HCT116 (cell line): ENCODE measurements around the gene JCHAIN. TPM values are rescaled to one million over a fixed set of nuclear protein-coding genes. Genes with fewer than 3 reads are reported as not detected.
"Not testable (repeated sequence)": the region's sequence is repeated elsewhere in the genome, so short reads cannot be mapped to it uniquely, and the experiment has no call there.

Source experiments
- ATAC-seq: fragments of 200-7000 bp; cut with Tn5 transposase; 2 replicates; pipeline ENCODE4 v1.9.1; 2020; ENCODE audit warnings: mild to moderate bottlenecking, moderate library complexity
- BruUV-seq: library from RNA; stranded (reverse); fragments of 400-500 nt; replicated peaks from 2 replicates; lab custom pipeline; 2021; lab: Mats Ljungman, UMichigan
- CTCF ChIA-PET: fragments of 300-600 bp; sonication (Branson Sonifier 250); formaldehyde crosslinking; loops from one replicate; lab custom pipeline; 2021; ENCODE audit warnings: antibody characterized with exemption; lab: Charles Lee
- POLR2A ChIA-PET: fragments of 300-600, 350-600 bp; sonication (Branson Sonifier 250); formaldehyde crosslinking; loops from one replicate; lab custom pipeline; 2021; ENCODE audit warnings: antibody characterized with exemption; lab: Charles Lee
- RAD21 ChIA-PET, 2 experiments: fragments of 300-600 bp; sonication (Branson Sonifier 250); formaldehyde crosslinking; loops; one replicate each; lab custom pipeline; 2023; ENCODE audit warnings: low total read pairs in 2 of 2; ENCODE audit not compliant: uncharacterized antibody in 2 of 2, unreplicated experiment in 2 of 2, low non-redundant PET in 1 of 2; lab: Charles Lee
- DNase-seq: peaks from one replicate; pipeline ENCODE4 v3.0.0-alpha.2; 2010; ENCODE audit warnings: low read depth, low spot score
- H2AFZ ChIP-seq: fragments of 200-600 bp; shearing (Covaris generic), sonication (generic); 2 replicates; pipeline ENCODE4 v1.6.1; 2017; ENCODE audit warnings: low read depth, mixed run types, mixed read lengths, antibody characterized with exemption, low read length; ENCODE audit not compliant: poor library complexity, severe bottlenecking
- H3K27ac ChIP-seq: 2 replicates; pipeline ENCODE4 v1.5.1; 2012; ENCODE audit warnings: low read depth, low read length
- H3K27me3 ChIP-seq: fragments of 200-600 bp; sonication (generic); 2 replicates; pipeline ENCODE4 v1.6.1; 2016; ENCODE audit warnings: mixed run types, low read length, mixed read lengths; ENCODE audit not compliant: insufficient read depth
- H3K36me3 ChIP-seq, 2 experiments: fragments of 200-500 bp in 1 of 2; fragments of 200-600 bp in 1 of 2; sonication (Bioruptor generic) in 1 of 2; sonication (generic) in 1 of 2; 2 replicates each; pipeline versions ENCODE4 v1.5.1 to v1.6.1; 2014 to 2016; ENCODE audit warnings: low read length in 2 of 2, inconsistent platforms in 1 of 2, mixed read lengths in 1 of 2, mixed run types in 1 of 2; ENCODE audit not compliant: insufficient read depth in 2 of 2, control insufficient read depth in 1 of 2
- H3K4me1 ChIP-seq, 2 experiments: fragments of 200-600 bp in 1 of 2; sonication (generic) in 1 of 2; 2 replicates each; pipeline versions ENCODE4 v1.5.1 to v1.6.1; 2012 to 2017; ENCODE audit warnings: low read length in 2 of 2, inconsistent platforms in 1 of 2, mild to moderate bottlenecking in 1 of 2, mixed read lengths in 1 of 2, mixed run types in 1 of 2, moderate library complexity in 1 of 2; ENCODE audit not compliant: insufficient read depth in 2 of 2, control insufficient read depth in 1 of 2
- H3K4me2 ChIP-seq: fragments of 200-600 bp; sonication (generic); 2 replicates; pipeline ENCODE4 v1.6.1; 2017; ENCODE audit warnings: mixed run types, low read length, mixed read lengths
- H3K4me3 ChIP-seq, 2 experiments: fragments of 200-600 bp in 1 of 2; sonication (generic) in 1 of 2; replicated peaks in 1 of 2; 2 replicates each; pipeline ENCODE4 v1.5.1; 2011 to 2016; ENCODE audit warnings: low read length in 2 of 2, control low read depth in 1 of 2, low read depth in 1 of 2, mild to moderate bottlenecking in 1 of 2, mixed read lengths in 1 of 2, mixed run types in 1 of 2
- H3K79me2 ChIP-seq: fragments of 200-600 bp; sonication (generic); 2 replicates; pipeline ENCODE4 v1.6.1; 2017; ENCODE audit warnings: mild to moderate bottlenecking, mixed run types, low read length, moderate library complexity, mixed read lengths; ENCODE audit not compliant: insufficient read depth
- H3K9ac ChIP-seq: fragments of 200-600 bp; sonication (generic); 2 replicates; pipeline ENCODE4 v1.6.1; 2016; ENCODE audit warnings: low read length, mixed read lengths
- H3K9me2 ChIP-seq: fragments of 200-600 bp; sonication (generic), shearing (Covaris generic); 2 replicates; pipeline ENCODE4 v1.6.1; 2017; ENCODE audit warnings: mixed run types, mild to moderate bottlenecking, moderate library complexity; ENCODE audit not compliant: insufficient read depth
- H3K9me3 ChIP-seq, 2 experiments: fragments of 200-500 bp in 1 of 2; fragments of 200-600 bp in 1 of 2; sonication (Bioruptor generic) in 1 of 2; sonication (generic) in 1 of 2; 2 replicates each; pipeline ENCODE4 v1.6.1; 2014 to 2017; ENCODE audit warnings: low read length in 2 of 2, mixed read lengths in 2 of 2, inconsistent platforms in 1 of 2, low read depth in 1 of 2, mild to moderate bottlenecking in 1 of 2, mixed run types in 1 of 2, moderate library complexity in 1 of 2; ENCODE audit not compliant: control insufficient read depth in 1 of 2, insufficient read depth in 1 of 2
- H4K20me1 ChIP-seq: fragments of 200-600 bp; sonication (generic), shearing (Covaris generic); 2 replicates; pipeline ENCODE4 v1.6.1; 2017; ENCODE audit warnings: mixed run types, mild to moderate bottlenecking, moderate library complexity; ENCODE audit not compliant: insufficient read depth
- CTCF ChIP-seq, 3 experiments: fragments of 200-600 bp in 1 of 3; sonication (generic) in 1 of 3; IDR thresholded peaks in 2 of 3; conservative IDR thresholded peaks in 1 of 3; 2 replicates each; pipeline ENCODE4 v1.5.1; 2012 to 2017; ENCODE audit warnings: low read depth in 2 of 3, low read length in 2 of 3, antibody characterized with exemption in 1 of 3, borderline replicate concordance in 1 of 3, control low read depth in 1 of 3, mild to moderate bottlenecking in 1 of 3, mixed read lengths in 1 of 3, mixed run types in 1 of 3, moderate library complexity in 1 of 3; ENCODE audit not compliant: insufficient read depth in 1 of 3
- POLR2AphosphoS5 ChIP-seq: IDR thresholded peaks from 2 replicates; pipeline ENCODE4 v1.6.1; 2011; ENCODE audit warnings: mild to moderate bottlenecking, low read depth, low read length, moderate library complexity
- RAD21 ChIP-seq: IDR thresholded peaks from 2 replicates; pipeline ENCODE4 v1.6.1; 2012; ENCODE audit warnings: low read depth, mild to moderate bottlenecking
- intact Hi-C: fragments of 100-400 bp; cut with micrococcal nuclease; formaldehyde crosslinking; loops from 2 replicates; pipeline ENCODE4 v1.10.0; 2022
- total RNA-seq: library from RNA; stranded (reverse); gene quantifications from one replicate; pipeline ENCODE4 v1.2.1, GENCODE V29; 2021; ENCODE audit not compliant: unreplicated experiment

The JCHAIN gene
- total RNA-seq, 1 experiment from 2014 or later = 0.79 TPM

DNA sequence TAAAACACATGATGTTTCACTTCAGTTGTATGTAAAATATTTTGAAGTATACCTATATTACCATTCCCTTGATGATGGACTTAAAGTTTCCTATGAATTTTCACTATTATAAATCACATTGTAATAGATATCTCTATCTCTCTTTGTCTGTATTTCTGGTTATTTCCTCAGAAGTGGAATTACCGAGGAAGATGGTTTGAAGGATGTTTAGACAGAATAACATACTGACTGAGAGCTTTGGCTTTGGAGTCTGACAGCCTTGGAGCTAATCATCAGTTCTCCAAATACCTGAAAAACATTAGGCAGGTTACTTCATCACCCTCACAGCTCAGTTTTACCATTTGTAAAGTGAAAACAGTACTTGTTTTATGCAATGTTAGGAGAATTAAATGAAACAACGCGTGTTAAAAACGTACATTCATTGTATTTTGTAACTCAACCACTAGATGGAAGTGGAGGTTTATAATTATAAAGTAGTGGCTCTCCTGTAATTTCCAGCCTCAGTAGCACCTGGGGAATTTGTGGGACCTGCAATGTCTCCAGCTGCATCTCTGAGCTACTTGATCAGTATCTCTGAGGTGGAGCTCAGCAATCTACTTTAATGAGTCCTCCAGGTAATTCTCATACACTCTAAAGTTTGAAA is 14.3 kb downstream of the JCHAIN start:
- Histone ChIP-seq H2AFZ (peak overlapping the region; percentile 100), H4K20me1 (no peaks in the 10 kb centered on the region), H3K9me3 (no peaks in the 10 kb centered on the region), H3K9me2 (no peaks in the 10 kb centered on the region), H3K4me3 (peak overlapping the region; percentile 24 to 54), H3K27ac (no peak overlapping the region), H3K4me2 (peak overlapping the region; percentile 81), H3K4me1 (peaks cover 3 to 5% of the 10 kb centered on the region in 2 experiments; a peak in 2 of 4 replicates), H3K27me3 (no peaks in the 10 kb centered on the region)
- no TSS peak for BruUV-seq
- ChIA-PET RAD21 (interaction anchor here (0.6 to 1.0 kb wide), 2 partner anchors 51 to 139 kb away, joined by 3 read pairs; no protein-coding TSS in a partner anchor), CTCF (interaction anchor here (0.8 to 2.7 kb wide), 7 partner anchors 22 to 374 kb away, joined by 3 to 32 read pairs (median 4); no protein-coding TSS in a partner anchor)
- ATAC-seq = peak; percentile 83
- intact Hi-C loops = loop anchor here (1.0 to 10.0 kb wide), 4 partner anchors 358 to 1061 kb away; no protein-coding TSS in a partner anchor
- TF ChIP-seq CTCF (IDR thresholded peaks at IDR 0.05 in 2 of 3, conservative IDR thresholded peaks at IDR 0.05 in 1 of 3; ENCODE audit: borderline replicate concordance in 1 of 3, insufficient read depth in 1 of 3, low read depth in 2 of 3, low read length in 2 of 3) = peak; percentile 26 to 74 (median 61); a peak in 4 of 6 replicates
- TF ChIP-seq POLR2AphosphoS5 = no peak
- TF ChIP-seq RAD21 = peak; percentile 78
- TF ChIP-seq, all 23 proteins: peak for 2
- H3K79me2 ChIP-seq = no peaks in the 10 kb centered on the region
- POLR2A ChIA-PET = no interaction called here
- H3K9ac ChIP-seq = peak overlapping the region; percentile 23
- peak; percentile 52 for DNase-seq
- no peaks in the 10 kb centered on the region for H3K36me3 ChIP-seq

- H3K4me3 ChIP-seq, H3K36me3 ChIP-seq, H3K9ac ChIP-seq, DNase-seq, H3K9me2 ChIP-seq, H4K20me1 ChIP-seq, POLR2A ChIA-PET, H3K4me2 ChIP-seq, H3K9me3 ChIP-seq, H3K79me2 ChIP-seq, ATAC-seq, H3K27me3 ChIP-seq, BruUV-seq, H3K4me1 ChIP-seq, H3K27ac ChIP-seq: not testable (repeated sequence)
- RAD21 ChIA-PET = interaction anchor here in 1 of 2 experiments (1.0 kb wide), 1 partner anchor 49 kb away, joined by 3 read pairs; no protein-coding TSS in a partner anchor
- intact Hi-C loops = loop anchor here (10.0 kb wide), 1 partner anchor 534 kb away; no protein-coding TSS in a partner anchor
- H2AFZ ChIP-seq = peak overlapping the region; percentile 100
- CTCF ChIA-PET = interaction anchor here (1.6 to 2.7 kb wide), 3 partner anchors 34 to 359 kb away, joined by 4 to 32 read pairs (median 6); no protein-coding TSS in a partner anchor
Measured at GRCh38 chr4:70650741-70651140, 15.6 kb downstream of the JCHAIN start.
